SK-N-MC (cell line): ENCODE measurements around the gene KCTD1.

Source experiments
- DNase-seq: peaks from one replicate; pipeline ENCODE4 v3.0.0-alpha.2; 2011; ENCODE audit warnings: low read depth, low spot score
- H3K27ac ChIP-seq: fragments of 200-600 bp; sonication (generic); 2 replicates; pipeline ENCODE4 v1.5.1; 2016; ENCODE audit warnings: mixed run types
- H3K36me3 ChIP-seq: fragments of 200-600 bp; sonication (generic); 2 replicates; pipeline ENCODE4 v1.6.1; 2017; ENCODE audit warnings: antibody characterized with exemption, low read length, mixed read lengths; ENCODE audit not compliant: insufficient read depth
- H3K4me3 ChIP-seq: fragments of 200-600 bp; sonication (generic); 2 replicates; pipeline ENCODE4 v1.5.1; 2016
- H3K9ac ChIP-seq: fragments of 200-600 bp; sonication (generic); 2 replicates; pipeline ENCODE4 v1.8.0; 2017; ENCODE audit warnings: mixed run types, mixed read lengths; ENCODE audit not compliant: insufficient read length
- H3K9me3 ChIP-seq: fragments of 200-600 bp; sonication (generic); 2 replicates; pipeline ENCODE4 v1.6.1; 2017; ENCODE audit warnings: low read depth, mild to moderate bottlenecking, antibody characterized with exemption, low read length, moderate library complexity, mixed read lengths
- EZH2 ChIP-seq: fragments of 200-600 bp; sonication (generic); IDR thresholded peaks from one replicate; pipeline ENCODE4 v1.6.1; 2017; ENCODE audit warnings: antibody characterized with exemption
- FOXP2 ChIP-seq: optimal IDR thresholded peaks from 2 replicates; pipeline ENCODE3; 2011; ENCODE audit warnings: mild to moderate bottlenecking, moderate library complexity; ENCODE audit not compliant: insufficient read depth; ENCODE audit errors: extremely low read length, control extremely low read depth
- POLR2AphosphoS5 ChIP-seq: IDR thresholded peaks from 2 replicates; pipeline ENCODE4 v1.6.1; 2012; ENCODE audit warnings: mild to moderate bottlenecking, low read depth, low read length, borderline replicate concordance

The KCTD1 gene

DNA sequence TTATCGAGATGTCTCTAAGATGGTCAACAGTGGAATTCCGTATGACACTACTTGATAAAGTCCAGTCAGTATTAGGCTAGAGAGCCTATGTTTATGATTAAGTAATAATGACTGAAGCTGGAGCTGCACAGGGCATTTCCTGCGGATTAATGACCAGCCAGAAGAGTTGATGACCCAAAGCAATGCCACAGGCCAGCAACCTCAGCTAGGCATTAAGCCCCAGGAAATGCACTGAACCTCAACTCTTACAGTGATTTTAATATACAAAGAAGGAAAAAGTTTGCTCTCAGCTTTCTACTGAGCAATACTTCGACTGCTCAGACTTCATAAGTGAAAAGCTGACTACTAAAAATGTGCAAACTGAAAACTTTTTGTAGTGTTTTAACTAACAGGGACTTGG, 3.9 kb downstream of the KCTD1 start:
- no peak for TF ChIP-seq POLR2AphosphoS5
- no peak for TF ChIP-seq FOXP2
- no peak for TF ChIP-seq EZH2
- no peaks in the 10 kb centered on the region for H3K9me3 ChIP-seq
- no peaks in the 10 kb centered on the region for H3K36me3 ChIP-seq
- H3K4me3 ChIP-seq = peak overlapping the region; percentile 76
- H3K27ac ChIP-seq = no peak overlapping the region
- H3K9ac ChIP-seq = no peak overlapping the region
- no peak for DNase-seq

DNA sequence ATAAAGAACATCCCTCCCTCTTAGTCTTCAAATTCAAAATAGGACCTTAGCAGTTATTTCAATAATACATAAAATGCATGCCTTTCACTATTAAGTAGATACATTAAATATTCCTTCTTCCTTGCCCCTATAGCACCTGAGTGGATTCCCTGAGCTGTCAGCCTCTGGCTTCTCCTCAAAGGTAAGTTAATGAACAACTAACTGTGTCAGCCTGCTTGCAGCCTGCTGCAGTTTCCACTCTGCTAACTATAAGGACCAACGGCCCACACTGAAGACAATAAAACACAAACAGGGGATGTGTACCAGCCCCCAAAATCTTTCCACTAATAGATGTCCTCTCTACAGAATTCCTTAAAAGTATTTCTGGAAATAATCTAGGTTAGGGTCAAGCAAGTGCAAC, 5.0 kb downstream of the KCTD1 start:
- TF ChIP-seq EZH2 (no peak), POLR2AphosphoS5 (no peak), FOXP2 (no peak)
- H3K9ac ChIP-seq = no peak overlapping the region
- no peak for DNase-seq
- no peaks in the 10 kb centered on the region for H3K9me3 ChIP-seq
- no peaks in the 10 kb centered on the region for H3K36me3 ChIP-seq
- no peak overlapping the region for H3K27ac ChIP-seq
- H3K4me3 ChIP-seq = no peak overlapping the region

DNA sequence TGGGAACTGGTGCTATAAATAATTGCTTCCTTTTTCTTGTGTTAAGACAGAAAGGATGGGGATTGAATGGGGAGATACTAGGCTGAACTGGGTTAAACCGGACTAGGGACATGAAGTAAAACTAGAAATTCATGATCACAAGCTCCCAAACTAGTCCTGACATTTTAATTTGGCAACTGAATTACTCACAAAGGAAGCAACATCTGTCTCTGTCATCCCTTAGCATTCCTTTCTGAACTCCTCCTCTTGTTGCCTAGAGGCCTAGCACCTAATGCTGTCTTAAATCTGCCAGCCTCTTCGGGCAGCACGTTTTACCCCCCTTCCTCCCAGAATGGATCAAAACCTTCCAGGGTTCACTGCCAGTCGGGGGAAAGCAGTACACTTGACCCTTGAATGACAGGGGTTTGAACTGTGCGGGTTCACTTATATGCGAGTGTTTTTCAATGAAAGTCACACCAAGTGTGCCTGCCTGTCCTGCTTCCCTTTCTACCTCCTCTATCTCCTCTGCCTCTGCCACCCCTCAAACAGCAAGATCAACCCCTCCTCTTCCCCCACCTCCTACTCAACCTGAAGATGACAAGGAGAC, 8.2 kb downstream of the KCTD1 start:
- H3K36me3 ChIP-seq = no peaks in the 10 kb centered on the region
- TF ChIP-seq POLR2AphosphoS5 (no peak), EZH2 (no peak), FOXP2 (no peak)
- H3K9ac ChIP-seq = no peak overlapping the region
- no peak overlapping the region for H3K27ac ChIP-seq
- no peak overlapping the region for H3K4me3 ChIP-seq
- no peak for DNase-seq
- H3K9me3 ChIP-seq = no peaks in the 10 kb centered on the region

DNA sequence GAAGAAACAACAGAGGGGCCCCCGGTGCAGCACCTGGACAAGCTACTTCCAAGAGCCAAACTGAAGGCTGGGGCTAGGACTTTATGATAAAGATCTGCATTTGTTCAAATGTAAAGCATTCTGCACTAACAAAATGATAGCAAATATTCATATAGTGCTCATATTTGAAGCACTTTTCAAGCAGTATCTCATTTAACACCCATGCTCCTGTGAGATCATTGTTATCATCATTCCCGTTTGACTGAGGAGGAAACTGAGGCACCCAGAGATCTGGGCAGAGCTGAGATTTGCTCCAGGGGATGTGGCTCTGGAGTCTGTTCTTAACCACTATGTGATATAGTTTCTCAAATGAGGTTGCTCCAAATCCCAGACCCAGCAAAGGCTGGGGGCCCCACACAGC, 9.8 kb downstream of the KCTD1 start:
- TF ChIP-seq EZH2 = no peak
- no peak for TF ChIP-seq POLR2AphosphoS5
- no peak for TF ChIP-seq FOXP2
- Histone ChIP-seq H3K27ac (no peak overlapping the region), H3K36me3 (no peaks in the 10 kb centered on the region), H3K4me3 (no peak overlapping the region), H3K9ac (no peak overlapping the region), H3K9me3 (no peaks in the 10 kb centered on the region)
- no peak for DNase-seq

DNA sequence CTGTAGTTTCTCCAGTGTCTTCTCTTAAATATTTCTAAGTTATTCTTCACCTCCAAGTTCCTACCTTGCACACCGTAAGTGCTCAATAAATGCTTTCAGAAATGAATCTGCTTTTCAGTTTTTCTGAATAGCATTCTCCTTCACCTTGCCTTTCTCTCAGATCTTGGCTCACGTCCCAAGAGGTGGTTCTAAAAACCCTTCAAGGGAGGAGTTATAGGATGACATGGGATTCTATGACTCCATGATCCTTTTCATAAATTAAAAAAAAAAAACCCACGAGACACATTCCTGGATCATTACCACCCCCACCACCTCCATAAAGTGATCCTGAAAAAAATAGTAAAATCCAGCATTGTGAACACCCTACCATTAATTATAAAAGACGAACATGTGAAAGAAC, 11.7 kb downstream of the KCTD1 start:
- no peaks in the 10 kb centered on the region for H3K9me3 ChIP-seq
- no peak overlapping the region for H3K4me3 ChIP-seq
- no peaks in the 10 kb centered on the region for H3K36me3 ChIP-seq
- no peak overlapping the region for H3K27ac ChIP-seq
- DNase-seq = no peak
- H3K9ac ChIP-seq = no peak overlapping the region
- no peak for TF ChIP-seq POLR2AphosphoS5
- no peak for TF ChIP-seq FOXP2
- no peak for TF ChIP-seq EZH2

DNA sequence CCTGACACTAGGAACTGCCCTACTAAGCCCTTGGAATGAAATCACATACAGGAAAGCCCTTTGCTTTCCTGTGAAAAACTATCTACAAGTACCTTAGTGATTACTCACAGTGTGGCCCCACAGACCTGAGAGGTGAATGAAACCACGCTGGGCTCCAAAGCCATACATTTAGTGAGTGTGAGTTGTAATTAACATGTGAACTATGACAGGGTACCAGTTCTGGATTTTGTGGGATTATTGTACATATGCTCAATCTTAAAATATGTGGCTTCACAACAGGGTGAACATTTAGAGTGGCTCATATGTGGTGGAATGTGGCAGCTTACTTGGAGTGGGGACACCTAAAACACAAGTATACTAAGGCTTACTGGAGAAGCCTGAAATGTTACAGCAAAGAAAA, 12.3 kb downstream of the KCTD1 start:
- TF ChIP-seq FOXP2 (no peak), POLR2AphosphoS5 (no peak), EZH2 (no peak)
- DNase-seq = no peak
- Histone ChIP-seq H3K9ac (no peak overlapping the region), H3K4me3 (no peak overlapping the region), H3K27ac (no peak overlapping the region), H3K9me3 (no peaks in the 10 kb centered on the region), H3K36me3 (no peaks in the 10 kb centered on the region)

DNA sequence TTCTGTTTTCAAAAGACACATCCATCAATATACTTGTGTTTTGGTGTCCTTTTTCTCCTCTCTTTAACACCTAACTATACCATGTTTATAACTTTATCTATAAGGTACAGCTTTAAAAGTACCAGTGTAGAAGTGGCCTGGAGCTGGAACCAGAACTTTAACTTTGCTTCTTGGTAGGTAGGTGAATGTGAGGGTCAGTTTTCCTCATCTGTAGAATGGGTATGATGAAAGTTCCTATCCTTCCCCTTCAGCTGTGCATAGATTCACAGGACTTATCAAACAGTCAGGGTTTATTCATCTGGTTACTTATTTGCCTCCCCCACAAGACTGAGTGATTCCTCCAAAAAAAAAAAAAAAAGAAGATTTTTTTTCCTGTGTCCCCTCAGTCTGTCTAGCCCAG, 12.7 kb downstream of the KCTD1 start:
- no peak overlapping the region for H3K27ac ChIP-seq
- H3K4me3 ChIP-seq = no peak overlapping the region
- H3K36me3 ChIP-seq = no peaks in the 10 kb centered on the region
- no peaks in the 10 kb centered on the region for H3K9me3 ChIP-seq
- TF ChIP-seq POLR2AphosphoS5 (no peak), FOXP2 (no peak), EZH2 (no peak)
- DNase-seq = no peak
- no peak overlapping the region for H3K9ac ChIP-seq

DNA sequence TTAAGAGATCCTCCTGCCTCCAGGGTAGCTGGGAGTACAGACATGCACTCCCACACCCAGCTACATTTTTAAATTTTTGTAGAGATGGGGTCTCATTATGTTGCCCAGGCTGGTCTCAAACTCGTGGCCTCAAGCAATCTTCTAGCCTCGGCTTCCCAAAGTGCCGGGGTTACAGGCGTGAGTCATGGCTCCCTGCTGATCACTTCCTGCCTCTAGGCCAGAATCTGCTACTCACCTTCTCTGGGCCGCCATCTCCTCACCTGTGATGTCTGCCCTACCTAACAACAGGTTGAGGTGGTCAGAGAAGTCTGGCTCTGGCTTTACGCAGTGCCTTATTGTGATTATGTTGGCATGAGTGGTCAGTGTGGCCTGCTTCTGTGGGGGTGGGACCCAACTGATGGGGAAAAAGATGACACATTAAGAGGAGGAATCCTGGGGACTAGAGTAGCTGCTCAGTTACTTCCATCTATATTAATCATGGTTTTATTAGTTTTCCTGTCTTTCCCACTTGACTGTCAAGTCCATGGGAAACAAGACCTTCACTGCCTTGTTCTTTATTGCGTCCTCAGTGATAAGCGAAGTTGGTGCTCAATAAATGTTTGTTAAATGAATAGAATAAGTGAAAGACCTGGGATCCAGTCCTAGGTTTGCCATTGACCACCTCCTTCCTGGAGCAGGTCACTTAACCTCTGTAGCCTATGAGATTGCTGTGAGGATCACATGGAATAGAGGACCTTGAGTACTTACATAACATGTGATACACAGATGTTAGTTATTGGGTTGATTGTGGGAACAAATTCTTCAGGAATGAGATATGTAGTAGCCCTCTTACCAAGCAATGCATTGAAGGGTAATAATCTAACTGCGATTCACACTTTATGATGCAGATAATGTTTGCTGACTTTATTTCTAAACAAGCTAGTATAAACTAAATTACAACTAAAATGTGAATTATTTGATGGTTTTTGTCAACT, 15.7 kb downstream of the KCTD1 start:
- no peaks in the 10 kb centered on the region for H3K9me3 ChIP-seq
- no peak overlapping the region for H3K27ac ChIP-seq
- TF ChIP-seq FOXP2 (no peak), POLR2AphosphoS5 (no peak), EZH2 (no peak)
- H3K9ac ChIP-seq = no peak overlapping the region
- H3K4me3 ChIP-seq = no peak overlapping the region
- H3K36me3 ChIP-seq = no peaks in the 10 kb centered on the region
- no peak for DNase-seq
